ENCODE data around the gene TTC39A. TPM values are rescaled to one million over a fixed set of nuclear protein-coding genes. Genes with fewer than 3 reads are reported as not detected.

Gene TTC39A
- total RNA-seq = 0.45 TPM
- long read RNA-seq, partial matches to known transcripts = 0 of 4 reads
- long read RNA-seq, other reads (novel, unspliced or antisense) = 2 of 4 reads

DNA sequence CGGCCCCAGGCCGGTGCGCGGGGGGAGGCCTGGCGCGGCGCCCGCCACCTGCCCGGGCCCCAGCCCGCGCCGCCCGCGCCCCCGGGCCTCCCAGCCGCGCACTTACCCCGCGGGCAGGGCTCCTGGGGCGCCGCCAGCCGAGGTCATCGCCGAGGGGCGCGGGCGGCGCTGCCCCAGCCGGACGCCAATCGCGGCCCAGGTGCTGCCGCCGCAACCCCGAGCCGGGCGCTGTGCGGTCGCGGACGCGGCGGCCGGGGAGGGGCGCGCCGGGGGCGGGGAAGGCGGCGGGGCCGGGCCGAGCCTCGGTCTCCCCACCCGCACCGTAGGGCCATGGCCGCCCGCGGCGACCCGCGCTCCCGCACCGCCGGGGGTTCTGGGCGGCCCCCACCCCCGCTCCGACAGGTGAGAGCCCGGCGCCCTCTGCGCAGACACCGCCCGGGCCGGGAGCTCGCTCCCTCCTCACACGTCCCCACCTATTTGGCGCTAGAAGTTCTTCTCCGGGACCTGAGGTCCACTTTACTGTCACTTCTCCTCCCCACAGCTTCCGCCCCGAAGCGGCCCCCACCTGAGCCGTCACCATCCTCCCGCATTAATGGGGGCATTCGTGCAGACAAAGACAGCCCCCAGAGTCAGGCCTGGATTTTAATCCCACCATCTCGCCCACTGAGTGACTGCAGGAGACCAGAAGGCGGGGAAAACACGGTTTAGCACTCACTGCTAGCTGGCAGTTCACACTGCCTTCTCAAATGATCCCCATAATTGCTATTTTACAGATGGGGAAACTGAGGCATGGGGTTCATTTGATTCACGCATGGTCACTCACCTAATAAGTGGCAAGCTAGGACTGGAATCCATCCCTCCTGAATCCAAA, at the start of gene TTC39A:
Gene TTC39A (minus strand): TSS at position 232 of the 871 bp plus-strand sequence. CDS start 85 bp downstream, at position 147.
- DNase-seq (ENCODE audit: low spot score) = peak; percentile 71

DNA sequence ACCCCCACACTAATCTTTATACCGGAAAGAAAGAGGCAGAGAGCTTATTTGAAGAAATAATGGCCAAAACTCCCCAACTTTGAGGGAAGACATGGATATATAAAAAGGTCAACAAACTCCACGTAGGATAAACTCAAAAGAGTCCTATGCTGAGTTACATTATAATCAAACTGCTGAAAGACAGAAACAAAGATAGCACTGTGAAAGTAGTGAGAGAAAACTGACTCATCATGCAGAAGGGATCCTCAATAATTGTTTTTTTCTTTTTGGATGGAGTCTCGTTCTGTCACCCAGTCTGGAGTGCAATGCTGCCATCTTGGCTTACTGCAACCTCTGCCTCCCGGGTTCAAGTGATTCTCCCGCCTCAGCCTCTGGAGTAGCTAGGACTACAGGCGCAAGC, 48.5 kb upstream of the TTC39A start:
- no peak for DNase-seq (ENCODE audit: low spot score)

DNA sequence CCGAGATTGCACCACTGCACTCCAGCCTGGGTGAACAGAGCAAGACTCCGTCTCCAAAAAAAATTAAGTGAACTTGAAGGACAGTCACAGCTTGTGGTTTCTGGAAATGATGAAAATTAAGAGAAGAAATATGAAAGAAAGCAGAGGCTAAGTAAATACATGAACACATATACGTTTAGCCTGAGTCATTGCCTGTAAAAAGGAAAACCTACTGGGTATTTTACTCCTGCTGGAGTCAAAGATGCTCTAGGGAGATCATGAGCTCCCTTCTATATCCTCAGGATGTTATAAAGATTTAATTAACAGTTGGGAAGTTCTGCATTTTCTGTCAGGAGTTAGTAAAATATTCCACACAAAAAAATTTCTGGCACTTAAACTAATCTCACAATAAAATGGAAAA, 43.5 kb upstream of the TTC39A start:
- no peak for DNase-seq (ENCODE audit: low spot score)

DNA sequence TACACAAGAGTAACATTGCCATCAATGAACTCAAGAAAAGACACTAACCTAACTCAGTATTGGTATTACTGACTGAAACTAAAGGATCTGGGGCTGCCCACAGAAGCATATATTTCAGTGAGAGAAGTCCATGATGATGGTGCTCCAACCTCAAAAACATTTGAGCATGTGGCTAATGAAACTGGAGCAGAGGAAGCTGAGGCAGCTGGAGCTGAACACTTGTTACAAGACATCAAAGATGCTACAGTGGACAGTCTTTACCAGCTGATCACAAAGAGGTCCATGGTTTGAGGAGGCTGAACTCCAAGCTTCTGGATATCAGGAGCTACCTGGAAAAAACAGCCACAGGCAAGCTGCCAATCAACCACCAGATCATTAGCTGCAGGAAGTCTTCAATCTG, 42.2 kb upstream of the TTC39A start:
- no peak for DNase-seq (ENCODE audit: low spot score)

DNA sequence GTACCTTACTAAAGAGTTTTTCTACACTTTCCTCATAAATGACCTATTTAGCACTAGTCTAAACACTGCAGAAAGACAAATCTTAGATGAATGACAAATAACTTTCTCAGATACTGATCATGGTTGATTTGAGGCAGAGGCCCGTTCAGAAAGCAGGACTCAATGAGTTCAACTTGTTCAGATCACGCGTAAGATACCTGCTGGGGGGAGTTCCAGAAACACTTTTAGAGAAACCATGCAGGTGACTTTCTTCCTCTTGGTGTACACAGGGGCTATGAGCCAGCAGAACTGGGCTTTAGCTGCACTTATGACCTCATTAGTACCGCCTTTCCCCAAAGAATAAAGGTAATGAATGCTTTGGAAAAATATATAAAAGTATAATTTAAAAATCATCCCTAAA, 38.8 kb upstream of the TTC39A start:
- no peak for DNase-seq (ENCODE audit: low spot score)

DNA sequence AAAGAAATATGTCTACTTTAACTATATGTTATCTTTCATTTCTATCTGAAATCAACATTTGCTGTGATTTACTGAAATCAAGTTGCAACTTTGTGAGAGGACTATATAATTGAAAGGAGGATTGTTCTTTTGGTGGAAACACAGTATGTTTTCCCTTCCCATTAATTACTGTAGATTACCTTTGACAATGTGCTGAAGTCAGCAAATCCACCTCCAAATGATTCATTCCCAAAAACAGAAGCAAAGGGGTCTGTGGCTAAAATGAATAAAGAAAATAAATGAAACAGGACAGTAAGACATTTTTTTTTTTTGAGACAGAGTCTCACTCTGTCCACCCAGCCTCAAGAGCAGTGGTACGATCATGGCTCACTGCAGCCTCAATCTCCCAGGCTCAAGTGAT, 35.4 kb upstream of the TTC39A start:
- no peak for DNase-seq (ENCODE audit: low spot score)

DNA sequence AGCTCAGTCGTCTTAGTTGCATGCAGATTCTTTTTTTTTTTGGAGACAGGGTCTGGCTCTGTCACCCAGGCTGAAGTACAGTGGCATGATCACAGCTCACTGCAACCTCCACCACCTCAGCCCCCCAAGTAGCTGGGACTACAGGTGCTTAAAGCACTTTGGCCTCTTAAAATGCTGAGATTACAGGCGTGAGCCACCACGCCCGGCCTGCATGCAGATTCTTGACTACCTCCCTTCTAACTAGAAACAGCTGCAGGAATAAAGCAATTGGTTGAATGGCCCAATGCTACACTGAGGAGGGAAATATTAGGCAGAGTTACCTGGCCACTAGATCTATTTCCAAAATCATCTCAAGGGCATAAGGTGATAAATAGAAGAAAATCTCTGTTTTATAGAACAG, 29.5 kb upstream of the TTC39A start:
- DNase-seq (ENCODE audit: low spot score) = no peak

DNA sequence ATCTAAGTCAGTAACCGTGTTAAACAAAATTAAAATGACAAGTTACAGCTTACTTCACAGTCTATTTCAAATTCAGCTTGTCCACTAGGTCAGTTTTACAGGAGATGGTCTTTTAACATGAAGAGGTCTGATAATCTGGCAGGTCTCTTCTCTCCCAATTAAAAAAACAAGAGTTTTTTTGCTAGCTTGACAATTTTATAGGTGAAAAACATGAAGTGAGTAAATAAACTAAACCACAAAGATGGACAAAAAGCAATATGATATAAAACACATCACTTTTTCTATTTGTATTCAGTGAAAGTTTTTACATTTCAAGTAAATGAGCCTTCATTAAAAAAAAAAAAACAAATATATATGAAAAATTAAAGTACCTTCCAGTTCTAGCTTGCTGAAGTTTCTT, 25.0 kb upstream of the TTC39A start:
- no peak for DNase-seq (ENCODE audit: low spot score)

DNA sequence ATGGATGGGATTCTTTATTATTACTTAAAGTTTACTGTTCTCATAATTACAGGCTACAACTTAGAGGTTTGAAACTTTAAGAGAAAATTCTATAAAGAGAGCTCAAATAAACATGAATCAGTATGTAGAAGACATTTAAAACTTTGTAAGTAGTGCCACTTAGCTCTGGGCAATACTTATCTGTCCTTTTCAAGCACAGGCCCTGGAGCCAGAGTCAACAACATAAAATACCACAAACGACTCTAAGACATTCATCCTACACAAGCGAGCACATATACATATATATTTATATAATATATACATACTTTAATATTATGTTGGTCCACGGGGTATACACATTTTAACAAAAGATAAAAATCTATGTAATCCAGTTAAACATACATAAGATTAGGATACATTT, 24.1 kb upstream of the TTC39A start:
- no peak for DNase-seq (ENCODE audit: low spot score)

DNA sequence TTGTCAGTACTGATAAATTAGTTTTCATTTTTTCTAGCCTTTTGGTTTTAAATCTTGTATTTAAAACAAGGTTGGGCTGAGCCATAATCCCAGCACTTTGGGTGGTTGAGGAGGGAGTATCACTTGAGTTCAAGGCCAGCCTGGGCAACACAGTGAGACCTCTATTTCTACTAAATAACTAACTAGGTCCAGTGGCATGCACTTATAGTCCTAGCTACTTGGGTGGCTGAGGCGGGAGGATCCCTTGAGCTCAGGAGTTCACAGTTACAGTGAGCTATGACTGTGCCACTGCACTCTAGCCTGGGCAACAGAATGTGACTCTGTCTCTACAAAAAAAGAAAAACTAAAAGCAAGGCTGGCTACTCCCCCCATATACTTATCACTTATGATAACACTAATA, 21.5 kb upstream of the TTC39A start:
- no peak for DNase-seq (ENCODE audit: low spot score)

DNA sequence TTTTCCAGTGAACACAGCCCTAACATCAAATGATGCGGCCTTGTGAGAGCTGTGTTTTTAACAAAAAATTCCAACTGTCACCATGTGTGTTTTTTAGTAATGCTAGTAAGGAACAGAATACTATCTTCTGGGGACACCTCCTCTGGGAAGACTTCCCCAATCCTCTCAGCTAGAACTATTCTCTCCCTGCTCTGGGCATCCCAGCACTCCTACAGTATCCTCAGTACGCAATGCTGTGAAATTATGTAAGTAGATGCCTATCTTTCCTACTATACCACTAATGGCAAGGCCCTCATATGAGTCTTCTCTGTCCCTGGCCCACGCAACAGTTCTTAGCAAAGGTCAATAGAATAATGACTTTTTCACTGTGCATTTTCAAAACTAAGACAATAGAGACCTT, 19.5 kb upstream of the TTC39A start:
- no peak for DNase-seq (ENCODE audit: low spot score)

DNA sequence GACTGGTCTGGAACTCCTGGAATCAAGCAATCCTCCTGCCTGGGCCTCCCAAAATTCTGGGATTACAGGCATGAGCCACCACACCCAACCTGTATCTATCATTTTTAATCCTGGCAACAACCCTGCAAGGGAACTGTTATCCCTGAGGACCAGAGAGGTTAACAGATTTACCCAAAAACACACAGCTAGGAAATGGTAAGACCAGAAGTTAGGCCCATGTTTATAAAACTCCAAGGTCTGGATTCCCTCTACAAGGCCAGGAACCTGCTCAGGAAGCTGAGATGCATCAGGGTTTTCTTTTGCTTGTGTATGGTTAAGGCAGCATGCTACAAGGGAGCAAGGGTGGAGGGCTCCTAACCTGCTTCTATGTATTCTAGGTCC, 17.8 kb upstream of the TTC39A start:
- no peak for DNase-seq (ENCODE audit: low spot score)

DNA sequence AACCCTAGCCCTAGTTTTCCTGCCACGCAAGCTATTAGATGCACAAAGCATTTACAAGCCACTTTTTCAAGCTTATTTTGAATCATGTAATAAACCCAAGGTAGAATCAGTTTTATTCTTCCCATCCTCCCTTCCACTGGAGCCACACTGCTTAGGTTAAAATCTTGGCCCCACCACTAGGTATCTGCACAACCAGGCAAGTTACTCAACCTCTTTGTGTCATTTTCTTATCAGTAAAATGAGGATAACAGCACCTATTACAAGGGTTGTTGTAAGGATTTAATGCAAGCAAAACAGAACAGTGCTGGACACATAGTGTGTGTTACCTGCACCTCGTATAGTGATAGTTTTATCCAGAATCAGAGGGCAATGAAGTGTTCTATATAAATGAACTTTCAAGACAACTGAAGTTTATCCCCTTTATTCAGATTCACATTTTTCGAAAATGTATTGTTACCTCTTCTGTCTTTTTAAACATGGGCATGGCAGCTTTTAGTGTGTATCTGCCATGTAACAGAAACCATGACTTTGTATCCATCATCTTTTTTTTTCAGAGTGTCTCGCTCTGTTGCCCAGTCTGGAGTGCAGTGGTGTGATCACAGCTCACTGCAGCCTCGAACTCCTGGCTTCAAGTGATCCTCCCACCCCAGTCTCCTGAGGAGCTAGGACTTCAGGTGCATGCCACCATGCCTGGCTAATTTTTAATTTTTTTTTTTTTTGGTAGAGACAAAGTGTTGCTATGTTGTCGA, 17.2 kb upstream of the TTC39A start:
- DNase-seq (ENCODE audit: low spot score) = no peak

DNA sequence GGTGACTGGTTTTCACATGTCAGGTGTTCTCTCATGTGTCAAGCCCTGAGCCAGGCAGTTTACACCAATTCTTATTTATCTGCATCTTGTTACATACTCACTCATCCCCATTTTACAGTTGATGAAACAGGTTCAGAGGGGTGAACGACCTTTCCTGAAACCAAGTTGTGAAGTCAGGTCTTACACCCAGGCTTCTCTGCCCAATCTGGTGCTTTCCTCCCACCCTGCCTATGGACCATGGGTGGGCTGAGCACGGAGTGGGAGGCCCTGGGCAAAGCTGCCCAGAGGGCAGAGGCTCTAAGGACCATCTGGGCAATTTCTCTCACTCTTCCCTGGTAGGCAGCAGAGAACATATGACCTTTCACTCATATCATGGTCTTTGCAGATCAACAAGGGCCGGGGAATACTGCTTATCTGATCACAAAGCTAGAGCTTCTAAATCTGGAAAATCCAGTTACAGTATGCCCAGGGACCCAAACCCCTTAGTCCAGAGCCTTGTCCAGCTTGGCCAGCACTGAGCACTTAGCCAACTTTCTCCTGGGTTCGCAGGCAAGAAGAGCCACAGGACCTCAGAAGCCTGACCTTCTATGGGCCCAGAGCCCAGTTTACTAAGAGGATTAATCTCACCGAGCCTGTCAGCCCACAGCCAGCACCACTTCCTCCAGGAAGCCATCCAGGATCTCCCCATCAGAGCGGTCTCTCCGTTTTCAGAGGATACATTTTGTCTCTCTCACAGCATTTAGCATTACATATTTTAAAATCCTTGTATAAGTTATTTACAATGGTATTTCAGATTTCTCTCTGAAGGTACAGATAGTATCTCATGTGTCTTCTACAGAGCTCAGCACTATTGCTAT, 16.0 kb upstream of the TTC39A start:
- DNase-seq (ENCODE audit: low spot score) = no peak

DNA sequence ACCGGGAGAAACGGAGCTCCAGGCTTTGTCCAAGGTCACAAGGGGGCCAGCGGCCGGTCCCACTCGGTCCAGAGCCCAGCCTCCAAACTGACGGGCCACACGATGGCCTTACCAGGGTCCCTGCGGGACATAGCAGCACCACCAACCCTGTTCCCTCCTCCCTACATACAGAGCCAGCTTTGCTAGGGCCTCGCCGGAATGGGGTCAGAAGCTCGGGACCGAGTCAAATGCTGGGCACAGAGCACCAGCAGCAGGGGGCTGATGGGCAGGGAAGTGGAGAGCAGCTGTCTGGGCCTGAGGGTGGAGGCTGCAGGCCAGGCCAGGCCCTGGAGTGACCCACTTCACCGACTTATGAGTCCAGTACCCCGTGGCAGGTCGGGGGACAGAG, 14.9 kb upstream of the TTC39A start:
- no peak for DNase-seq (ENCODE audit: low spot score)

DNA sequence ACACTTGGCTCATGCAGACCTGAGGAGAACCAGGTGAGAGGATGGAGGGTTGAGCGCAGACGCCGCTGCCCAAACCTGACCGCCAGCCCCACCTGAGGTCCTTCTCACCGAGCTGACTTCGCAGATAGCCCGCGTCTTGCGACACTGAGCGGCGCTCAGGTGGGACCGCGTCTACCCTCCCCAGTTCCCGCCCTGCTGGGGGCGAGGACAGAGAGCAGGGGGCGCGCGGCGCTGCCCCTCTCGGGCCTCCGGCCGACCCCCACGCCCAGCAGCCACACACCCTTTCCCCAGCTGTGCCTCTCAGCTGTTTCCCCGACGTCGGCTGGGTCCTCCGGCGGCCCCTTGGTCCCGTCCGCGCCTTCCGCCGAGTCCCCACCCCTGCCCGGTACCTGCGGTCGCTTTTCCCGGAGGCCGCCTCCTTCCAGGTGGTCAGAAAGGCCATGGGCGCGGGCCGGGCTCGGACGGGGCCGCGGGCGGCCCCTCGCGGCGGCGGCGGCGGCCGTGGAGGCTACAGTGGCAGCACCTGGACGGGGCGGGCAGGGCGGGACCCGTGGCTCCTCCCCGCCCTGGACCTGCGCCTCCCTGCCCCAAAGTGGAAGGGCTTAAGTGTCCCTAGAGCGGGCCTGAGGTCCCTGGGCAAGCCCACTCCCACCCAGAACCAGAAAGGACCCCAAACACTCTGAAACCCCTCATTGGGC, 14.4 kb upstream of the TTC39A start:
- DNase-seq (ENCODE audit: low spot score) = no peak

DNA sequence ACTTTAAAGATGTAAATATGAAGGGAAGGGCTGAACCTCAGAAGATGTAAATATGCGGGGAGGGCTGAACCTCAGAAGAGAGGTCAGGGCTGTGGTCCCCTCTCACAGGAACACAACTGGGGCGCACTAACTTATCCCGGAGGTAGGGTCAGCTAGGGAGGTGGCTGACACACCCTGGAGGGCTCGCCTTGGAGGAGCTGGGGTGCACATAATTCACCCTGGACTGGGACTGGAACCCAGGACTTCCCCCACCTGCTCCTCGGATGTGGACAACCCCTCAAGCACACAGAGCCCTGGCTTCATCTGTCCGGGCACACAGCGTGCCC, 13.9 kb upstream of the TTC39A start:
- DNase-seq (ENCODE audit: low spot score) = no peak

DNA sequence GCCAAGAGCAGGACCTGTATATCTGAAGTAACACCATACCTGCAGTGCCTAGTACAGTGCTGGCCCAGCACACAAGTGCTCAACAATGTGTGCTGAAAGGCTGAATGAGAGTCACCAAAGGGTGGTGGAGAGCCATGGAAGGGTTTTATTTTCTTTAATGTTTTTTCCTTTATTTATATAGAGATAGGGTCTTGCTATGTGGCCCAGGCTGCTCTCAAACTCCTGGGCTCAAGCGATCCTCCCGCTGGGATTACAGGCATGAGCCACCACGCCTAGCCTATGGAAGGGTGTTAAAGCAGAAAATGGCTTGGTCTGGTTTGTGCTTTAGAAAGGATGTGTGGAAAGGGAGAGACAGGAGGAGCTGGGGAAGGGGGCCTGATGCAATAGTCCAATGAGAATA, 13.3 kb upstream of the TTC39A start:
- DNase-seq (ENCODE audit: low spot score) = no peak

DNA sequence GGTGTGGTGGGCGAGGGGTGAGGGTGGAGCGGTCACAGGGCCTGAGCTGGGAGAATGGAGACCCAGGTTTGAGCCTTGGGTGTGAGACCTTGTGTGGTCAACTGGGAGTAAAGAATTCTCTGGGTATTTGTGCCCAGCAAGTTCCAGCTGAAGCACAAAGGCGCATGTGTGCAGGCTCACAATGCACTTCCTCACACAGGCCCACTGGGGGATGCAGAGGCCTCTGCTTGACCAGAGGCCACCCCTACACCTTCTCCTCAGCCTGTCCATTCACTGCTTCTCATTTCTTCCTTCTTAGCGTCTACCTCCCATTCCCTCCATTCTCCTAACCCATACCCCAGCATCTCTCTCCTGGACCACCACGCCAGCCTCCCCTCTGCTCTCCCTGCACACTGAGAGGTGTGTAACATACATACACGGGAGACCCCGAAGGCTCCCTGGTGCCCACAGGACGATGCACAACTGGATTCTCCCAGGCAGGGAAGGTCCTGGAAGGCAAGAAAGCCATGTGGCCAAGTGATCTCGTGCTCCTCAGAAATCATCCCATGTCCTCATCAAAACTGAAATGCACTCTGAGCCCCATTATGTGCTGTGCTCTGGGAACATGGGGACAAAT, 12.3 kb upstream of the TTC39A start:
- DNase-seq (ENCODE audit: low spot score) = no peak

DNA sequence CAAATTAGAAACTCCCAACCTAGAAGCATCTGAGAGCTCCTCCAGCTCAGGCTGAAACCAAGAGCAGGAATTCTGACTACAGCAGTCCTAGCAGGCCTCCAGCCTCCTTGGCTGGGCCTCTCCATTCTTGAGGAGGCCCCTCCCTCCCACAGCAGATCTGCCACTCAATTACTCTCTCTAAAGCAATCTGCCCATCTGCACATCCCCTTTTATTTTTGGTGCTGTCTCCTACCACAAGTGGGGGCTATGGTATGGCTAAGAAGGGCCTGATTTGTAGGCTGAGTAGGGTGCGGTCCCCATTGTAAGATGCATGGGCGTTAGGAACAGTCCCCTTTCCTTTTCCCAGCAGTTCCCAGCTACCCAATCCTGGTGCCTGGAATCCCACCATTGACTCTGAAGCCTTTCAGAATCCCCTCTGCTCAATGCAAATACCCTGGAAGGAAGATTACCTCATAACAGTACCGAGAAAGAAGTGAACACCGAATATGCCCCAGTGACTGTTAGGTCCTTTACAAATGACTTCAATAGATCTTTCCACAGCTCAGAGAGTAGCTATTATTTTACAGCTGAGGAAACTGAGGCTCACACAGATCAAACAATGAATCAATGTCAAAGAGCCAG, 11.6 kb upstream of the TTC39A start:
- no peak for DNase-seq (ENCODE audit: low spot score)

Data from mesenteric fat pad (tissue), 1 donor.